DOHH2 (cell line): ENCODE results near the gene TOB1.

Experiments
- EZH2phosphoT487 ChIP-seq: fragments of 200-600 bp; sonication (generic); IDR thresholded peaks from 2 replicates; pipeline ENCODE4 v1.6.1; 2017; ENCODE audit warnings: borderline replicate concordance, mild to moderate bottlenecking, antibody characterized with exemption, low read length, moderate library complexity, mixed read lengths
- TF ChIP-seq, protein P1 (sequence below): fragments of 200-600 bp; sonication (generic); IDR thresholded peaks from one replicate; pipeline ENCODE4 v1.5.1; 2014; ENCODE audit warnings: antibody characterized with exemption, mild to moderate bottlenecking, low read depth, low read length; ENCODE audit not compliant: poor library complexity, severe bottlenecking

GRCh38 chr17:50828508-50829170 lies 37.5 kb downstream of the TOB1 start:
- TF ChIP-seq, protein P1, sequence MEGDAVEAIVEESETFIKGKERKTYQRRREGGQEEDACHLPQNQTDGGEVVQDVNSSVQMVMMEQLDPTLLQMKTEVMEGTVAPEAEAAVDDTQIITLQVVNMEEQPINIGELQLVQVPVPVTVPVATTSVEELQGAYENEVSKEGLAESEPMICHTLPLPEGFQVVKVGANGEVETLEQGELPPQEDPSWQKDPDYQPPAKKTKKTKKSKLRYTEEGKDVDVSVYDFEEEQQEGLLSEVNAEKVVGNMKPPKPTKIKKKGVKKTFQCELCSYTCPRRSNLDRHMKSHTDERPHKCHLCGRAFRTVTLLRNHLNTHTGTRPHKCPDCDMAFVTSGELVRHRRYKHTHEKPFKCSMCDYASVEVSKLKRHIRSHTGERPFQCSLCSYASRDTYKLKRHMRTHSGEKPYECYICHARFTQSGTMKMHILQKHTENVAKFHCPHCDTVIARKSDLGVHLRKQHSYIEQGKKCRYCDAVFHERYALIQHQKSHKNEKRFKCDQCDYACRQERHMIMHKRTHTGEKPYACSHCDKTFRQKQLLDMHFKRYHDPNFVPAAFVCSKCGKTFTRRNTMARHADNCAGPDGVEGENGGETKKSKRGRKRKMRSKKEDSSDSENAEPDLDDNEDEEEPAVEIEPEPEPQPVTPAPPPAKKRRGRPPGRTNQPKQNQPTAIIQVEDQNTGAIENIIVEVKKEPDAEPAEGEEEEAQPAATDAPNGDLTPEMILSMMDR, result no peak
- TF ChIP-seq EZH2phosphoT487, result no peak
